ENCODE data around the gene KCNQ1OT1. TPM values are rescaled to one million over a fixed set of nuclear protein-coding genes. Genes with fewer than 3 reads are reported as not detected.

The KCNQ1OT1 gene
- total and polyA plus RNA-seq, 7 donors: 0.01 to 0.56 (median 0.30) TPM

DNA sequence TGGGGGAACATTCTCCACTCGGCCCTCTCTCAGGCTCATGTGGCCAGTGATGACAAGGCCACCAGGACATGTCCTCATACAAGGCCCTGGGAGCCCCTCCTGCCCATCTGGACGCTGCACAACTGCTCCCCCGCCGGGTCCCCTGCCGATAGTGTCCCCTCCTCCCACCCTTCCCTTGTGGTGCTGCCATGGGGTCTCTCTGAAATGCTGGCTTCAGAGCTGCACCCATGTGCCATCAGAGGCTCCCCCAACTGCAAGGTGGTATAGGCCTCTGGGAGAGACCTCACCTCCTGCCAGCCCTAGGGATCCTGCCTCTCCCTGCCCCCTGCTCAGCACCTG, 113.0 kb downstream of the KCNQ1OT1 start:
- DNase-seq (peak in 1 of 2 donors; percentile 45), ATAC-seq (no peak)
- H3K27ac ChIP-seq: no peak overlapping the region
- H3K4me3 ChIP-seq: no peak overlapping the region
- no peaks in the 10 kb centered on the region for H3K27me3 ChIP-seq (ENCODE audit: insufficient read depth in 3 of 3, low read length in 2 of 3)
- intact Hi-C loops (cut with DNase I): no loop called here
- H3K4me1 ChIP-seq: no peaks in the 10 kb centered on the region
- TF ChIP-seq, protein P1, sequence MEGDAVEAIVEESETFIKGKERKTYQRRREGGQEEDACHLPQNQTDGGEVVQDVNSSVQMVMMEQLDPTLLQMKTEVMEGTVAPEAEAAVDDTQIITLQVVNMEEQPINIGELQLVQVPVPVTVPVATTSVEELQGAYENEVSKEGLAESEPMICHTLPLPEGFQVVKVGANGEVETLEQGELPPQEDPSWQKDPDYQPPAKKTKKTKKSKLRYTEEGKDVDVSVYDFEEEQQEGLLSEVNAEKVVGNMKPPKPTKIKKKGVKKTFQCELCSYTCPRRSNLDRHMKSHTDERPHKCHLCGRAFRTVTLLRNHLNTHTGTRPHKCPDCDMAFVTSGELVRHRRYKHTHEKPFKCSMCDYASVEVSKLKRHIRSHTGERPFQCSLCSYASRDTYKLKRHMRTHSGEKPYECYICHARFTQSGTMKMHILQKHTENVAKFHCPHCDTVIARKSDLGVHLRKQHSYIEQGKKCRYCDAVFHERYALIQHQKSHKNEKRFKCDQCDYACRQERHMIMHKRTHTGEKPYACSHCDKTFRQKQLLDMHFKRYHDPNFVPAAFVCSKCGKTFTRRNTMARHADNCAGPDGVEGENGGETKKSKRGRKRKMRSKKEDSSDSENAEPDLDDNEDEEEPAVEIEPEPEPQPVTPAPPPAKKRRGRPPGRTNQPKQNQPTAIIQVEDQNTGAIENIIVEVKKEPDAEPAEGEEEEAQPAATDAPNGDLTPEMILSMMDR (IDR thresholded peaks at IDR 0.05): no peak
- 81 to 87% (median 81%) methylated on average over 4 to 5 of the region's 5 CpGs for WGBS, 3 donors
- no peaks in the 10 kb centered on the region for H3K9me3 ChIP-seq
- no peaks in the 10 kb centered on the region for H3K36me3 ChIP-seq (ENCODE audit: insufficient read depth in 1 of 2, low read depth in 1 of 2)

DNA sequence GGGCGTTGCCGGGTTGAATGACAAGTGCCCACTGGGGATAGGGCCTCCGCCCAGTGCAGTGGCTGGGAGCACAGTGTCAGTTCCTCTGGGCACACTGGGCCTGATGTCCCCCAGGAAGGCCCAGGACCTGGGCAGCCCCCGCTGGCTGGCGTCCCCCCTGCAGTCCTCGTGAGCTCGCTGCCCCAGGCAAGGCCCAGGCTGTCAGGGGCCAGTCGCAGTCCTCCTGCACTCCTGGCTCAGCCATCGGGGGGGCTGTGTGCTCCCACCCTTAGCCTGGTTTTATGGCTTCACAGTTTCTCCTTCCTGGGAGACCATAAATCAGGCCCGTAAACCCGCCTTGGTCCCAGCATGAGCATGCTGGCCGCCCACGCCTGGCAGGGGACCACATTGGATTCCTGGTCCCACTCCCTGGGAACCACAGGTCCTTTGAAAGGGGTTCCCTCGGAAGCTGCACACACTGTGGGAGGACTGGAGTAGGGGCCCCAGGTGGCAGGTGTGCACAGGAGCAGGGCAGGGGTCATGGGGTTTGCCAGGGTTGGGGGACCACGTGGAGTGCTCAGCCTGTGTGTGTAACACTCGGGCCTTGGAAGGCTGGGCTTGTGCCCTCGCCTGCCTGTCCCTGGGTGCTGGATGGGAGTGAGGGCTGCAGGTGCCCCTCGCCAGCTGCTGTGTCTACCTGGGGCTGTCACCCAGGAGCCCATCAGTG, 113.6 kb downstream of the KCNQ1OT1 start:
- Histone ChIP-seq H3K27ac (no peak overlapping the region), H3K4me3 (no peak overlapping the region), H3K9me3 (no peaks in the 10 kb centered on the region), H3K27me3 (ENCODE audit: insufficient read depth in 3 of 3, low read length in 2 of 3) (no peaks in the 10 kb centered on the region), H3K4me1 (no peaks in the 10 kb centered on the region), H3K36me3 (ENCODE audit: insufficient read depth in 1 of 2, low read depth in 1 of 2) (no peaks in the 10 kb centered on the region)
- WGBS, 3 donors: 66 to 83% (median 82%) methylated on average over 12 to 18 of the region's 18 CpGs
- DNase-seq (peak; percentile 10 to 32), ATAC-seq (no peak)
- TF ChIP-seq, protein P1 (IDR thresholded peaks at IDR 0.05): no peak
- intact Hi-C loops (cut with DNase I): no loop called here

DNA sequence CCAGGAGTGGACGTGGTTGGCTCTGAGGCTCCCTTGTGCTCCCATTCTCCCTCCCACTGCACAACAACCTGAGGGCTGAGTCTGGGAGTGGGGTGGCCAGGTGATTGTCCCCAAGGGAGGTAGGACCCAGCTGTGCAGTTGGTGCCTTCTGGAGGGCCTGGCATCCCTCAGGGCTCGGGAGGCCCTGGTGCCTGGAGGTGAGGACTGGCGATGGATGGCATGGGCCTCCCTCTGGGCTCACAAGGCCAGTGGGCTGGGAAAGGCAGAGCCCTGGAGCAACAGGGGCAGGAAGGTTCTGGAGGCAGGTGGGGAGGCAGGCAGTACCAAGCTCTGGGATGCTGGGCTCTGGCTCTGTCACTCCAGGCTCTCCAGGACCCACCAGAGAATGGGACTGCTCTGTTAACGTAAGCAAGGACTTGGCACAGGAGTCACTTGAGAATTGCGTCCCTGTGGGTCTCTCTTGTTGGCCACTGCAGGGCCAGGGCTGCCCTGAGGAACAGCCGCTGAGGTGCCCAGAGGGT, 114.2 kb downstream of the KCNQ1OT1 start:
- H3K27ac ChIP-seq: no peak overlapping the region
- DNase-seq: no peak

DNA sequence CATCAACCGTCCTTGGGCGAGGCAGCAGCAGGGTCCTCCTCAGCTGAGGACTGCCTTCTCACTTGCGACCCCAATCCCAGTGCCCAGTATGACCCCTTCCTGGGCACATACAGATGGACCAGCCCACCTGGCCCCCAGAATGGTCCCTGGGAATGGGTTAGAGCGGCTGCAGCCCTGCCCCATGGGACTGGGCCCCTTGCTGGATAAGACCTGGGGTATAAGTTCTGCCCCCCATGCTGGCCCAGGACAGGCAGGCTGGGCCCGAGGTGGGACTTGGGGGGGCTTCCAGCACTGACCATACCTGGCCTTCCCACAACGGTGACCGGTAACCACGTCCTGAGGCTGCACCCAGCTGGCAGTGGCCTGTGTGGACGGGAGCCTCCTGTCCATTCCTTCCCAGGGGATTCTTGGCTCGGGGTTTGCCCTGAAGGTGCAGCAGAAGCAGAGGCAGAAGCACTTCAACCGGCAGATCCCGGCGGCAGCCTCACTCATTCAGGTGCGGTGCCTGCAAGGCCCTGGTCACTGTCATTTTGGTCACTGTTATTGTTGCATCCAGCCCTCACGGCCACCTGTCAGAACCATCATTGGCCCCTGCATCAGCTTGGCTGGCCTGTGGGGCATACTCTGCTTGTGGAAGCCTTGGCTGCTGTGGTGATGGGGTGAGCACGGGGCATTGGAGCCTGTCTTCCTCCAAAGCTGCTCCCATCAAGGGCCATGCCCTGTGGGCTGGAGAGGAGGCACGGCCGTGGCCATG, 114.8 kb downstream of the KCNQ1OT1 start:
- Histone ChIP-seq H3K27ac (no peak overlapping the region), H3K4me3 (no peak overlapping the region), H3K36me3 (ENCODE audit: insufficient read depth in 1 of 2, low read depth in 1 of 2) (no peaks in the 10 kb centered on the region), H3K9me3 (no peaks in the 10 kb centered on the region), H3K27me3 (ENCODE audit: insufficient read depth in 3 of 3, low read length in 2 of 3) (no peaks in the 10 kb centered on the region), H3K4me1 (no peaks in the 10 kb centered on the region)
- TF ChIP-seq, protein P1 (IDR thresholded peaks at IDR 0.05): no peak
- WGBS, 3 donors: 82 to 92% (median 88%) methylated on average over 18 of the region's 18 CpGs
- DNase-seq: peak; percentile 10 to 46
- intact Hi-C loops (cut with DNase I): no loop called here
- ATAC-seq: no peak

More for the DNA sequence above, 114.2 kb downstream of the KCNQ1OT1 start:
- no peak overlapping the region for H3K4me3 ChIP-seq
- no peaks in the 10 kb centered on the region for H3K4me1 ChIP-seq
- ATAC-seq: no peak
- TF ChIP-seq, protein P1 (IDR thresholded peaks at IDR 0.05): no peak
- no peaks in the 10 kb centered on the region for H3K9me3 ChIP-seq
- no peaks in the 10 kb centered on the region for H3K36me3 ChIP-seq (ENCODE audit: insufficient read depth in 1 of 2, low read depth in 1 of 2)
- 85 to 92% (median 91%) methylated on average over 6 of the region's 6 CpGs for WGBS, 3 donors
- no peaks in the 10 kb centered on the region for H3K27me3 ChIP-seq (ENCODE audit: insufficient read depth in 3 of 3, low read length in 2 of 3)
- intact Hi-C loops (cut with DNase I): no loop called here

All from psoas muscle (tissue), 8 donors.